Ramos (cell line): ENCODE data around the gene KHDRBS2.

Experiments used
- in situ Hi-C: fragments of 300-500 bp; cut with MboI; formaldehyde crosslinking; loops from one replicate; pipeline ENCODE4 v1.14.3; 2022; ENCODE audit warnings: low sequenced_read_pairs; ENCODE audit not compliant: unreplicated experiment

Gene KHDRBS2

DNA sequence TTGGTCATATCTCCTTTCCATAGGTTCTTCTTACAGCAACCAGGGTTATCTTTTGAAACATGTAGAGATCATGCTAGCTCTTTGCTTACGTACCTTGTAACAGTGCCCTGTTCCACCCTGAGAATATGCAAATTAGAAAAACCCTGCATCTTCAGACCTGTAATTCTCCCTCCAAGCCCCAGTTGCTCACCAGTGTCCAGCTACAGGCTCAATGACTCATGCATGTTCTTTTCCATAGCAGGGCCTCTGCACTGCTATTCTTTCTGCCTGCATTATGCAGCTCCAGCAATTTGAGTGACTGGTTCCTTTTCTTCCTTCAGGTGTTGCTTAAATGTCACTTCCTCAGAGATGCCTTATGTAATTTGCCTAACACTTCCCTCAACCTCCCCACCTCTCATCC, 636.2 kb downstream of the KHDRBS2 start:
- in situ Hi-C loops: no loop called here

DNA sequence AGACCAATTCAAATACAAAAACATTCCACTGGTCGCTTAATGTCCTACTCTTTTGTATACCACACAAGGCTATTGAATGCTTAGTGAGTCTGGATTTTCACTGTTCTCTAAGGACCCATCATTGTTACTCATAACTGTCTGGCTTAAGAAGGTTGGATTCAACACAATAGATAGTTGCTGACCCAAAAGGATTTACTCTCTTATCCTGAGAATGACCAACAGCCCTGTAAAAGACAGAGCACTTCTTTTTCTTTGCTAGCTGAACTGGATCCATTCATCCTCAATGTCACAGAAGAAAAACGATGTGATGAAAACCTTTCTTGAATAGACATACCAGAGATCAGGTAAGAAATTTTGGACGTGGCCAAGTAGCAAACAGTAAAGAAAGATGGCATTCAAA, 645.6 kb downstream of the KHDRBS2 start:
- in situ Hi-C loops: no loop called here
